ENCODE results near the gene PGLYRP3.

GRCh38 chr1:153302308-153302707 lies 10.4 kb downstream of the PGLYRP3 start:
- TF ChIP-seq POLR2A (IDR thresholded peaks at IDR 0.05; ENCODE audit: low read depth, low read length) (no peak), POLR2AphosphoS5 (IDR thresholded peaks at IDR 0.05; ENCODE audit: low read depth, low read length) (no peak)

All from GM12891 (cell line).